ENCODE measurements around the gene KRTAP1-5. TPM values are rescaled to one million over a fixed set of nuclear protein-coding genes. Genes with fewer than 3 reads are reported as not detected.

KRTAP1-5 gene
- total and polyA plus RNA-seq, 2 donors (not counting 1 experiment from before 2014, with no cell fraction given) = not detected

DNA sequence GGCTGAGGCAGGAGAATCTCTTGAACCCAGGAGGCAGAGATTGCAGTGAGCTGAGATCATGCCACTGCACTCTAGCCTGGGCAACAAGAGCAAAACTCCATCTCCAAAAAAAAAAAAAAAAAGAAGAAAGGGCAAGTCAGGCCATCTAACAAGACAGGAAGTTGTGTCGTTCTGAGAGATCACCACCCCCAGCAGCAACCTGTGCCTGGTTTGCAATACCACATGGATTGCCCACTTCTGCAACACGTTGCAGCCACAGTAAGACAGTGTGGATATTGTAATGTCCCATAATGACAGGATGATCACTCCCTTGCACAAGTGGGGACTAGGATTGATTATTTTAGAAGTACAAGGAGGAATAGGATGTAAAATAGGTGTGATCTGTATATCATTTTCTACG, 42.0 kb upstream of the KRTAP1-5 start:
- ChIA-PET POLR2A (no interaction called here), CTCF (no interaction called here)
- no peak overlapping the region for H3K4me3 Mint-ChIP-seq

GRCh38 chr17:41067281-41067680, 40.3 kb upstream of the KRTAP1-5 start:
- DNase-seq (no peak), ATAC-seq (ENCODE audit: low read depth) (no peak)
- POLR2A ChIA-PET = no interaction called here
- no peak overlapping the region for H3K27ac ChIP-seq (ENCODE audit: low read length in 2 of 2)
- H3K4me1 ChIP-seq (ENCODE audit: control insufficient read depth in 2 of 2, insufficient read depth in 2 of 2, low read length in 2 of 2) = no peaks in the 10 kb centered on the region
- H3K36me3 ChIP-seq (replicated peaks in 1 of 2; ENCODE audit: control extremely low read depth in 1 of 2, control insufficient read depth in 1 of 2, extremely low read depth in 1 of 2, insufficient read depth in 2 of 2, low read length in 1 of 2) = no peaks in the 10 kb centered on the region
- H3K4me1 Mint-ChIP-seq = no peaks in the 10 kb centered on the region
- no peak overlapping the region for H3K27ac Mint-ChIP-seq
- no peak overlapping the region for H3K4me2 ChIP-seq (replicated peaks; ENCODE audit: low read depth, low read length, poor library complexity, severe bottlenecking)
- no peaks in the 10 kb centered on the region for H3K9me3 ChIP-seq (ENCODE audit: control extremely low read depth in 1 of 3, control insufficient read depth in 2 of 3, insufficient read depth in 1 of 3, low read length in 2 of 3)
- peaks cover 14% of the 10 kb centered on the region for H3K27me3 Mint-ChIP-seq
- peaks cover 0 to 4% (median 0%) of the 10 kb centered on the region in 4 experiments for H3K27me3 ChIP-seq (replicated peaks in 1 of 4; ENCODE audit: control extremely low read depth in 1 of 4, control insufficient read depth in 3 of 4, insufficient read depth in 4 of 4, low read length in 3 of 4)
- no peak overlapping the region for H3K4me3 ChIP-seq (ENCODE audit: control extremely low read depth in 1 of 5, extremely low read depth in 1 of 5, insufficient read depth in 1 of 5, low read depth in 2 of 5, low read length in 4 of 5)
- H3K9me3 Mint-ChIP-seq (ENCODE audit: insufficient read depth) = no peaks in the 10 kb centered on the region
- no peak overlapping the region for H2AFZ ChIP-seq (ENCODE audit: insufficient read depth, low read depth, low read length, poor library complexity, severe bottlenecking)
- no peak overlapping the region for H3K4me3 Mint-ChIP-seq
- H3K9ac ChIP-seq (ENCODE audit: low read length) = no peak overlapping the region
- H3K79me2 ChIP-seq (ENCODE audit: control insufficient read depth, insufficient read depth, low read length) = no peaks in the 10 kb centered on the region
- TF ChIP-seq, protein P1, sequence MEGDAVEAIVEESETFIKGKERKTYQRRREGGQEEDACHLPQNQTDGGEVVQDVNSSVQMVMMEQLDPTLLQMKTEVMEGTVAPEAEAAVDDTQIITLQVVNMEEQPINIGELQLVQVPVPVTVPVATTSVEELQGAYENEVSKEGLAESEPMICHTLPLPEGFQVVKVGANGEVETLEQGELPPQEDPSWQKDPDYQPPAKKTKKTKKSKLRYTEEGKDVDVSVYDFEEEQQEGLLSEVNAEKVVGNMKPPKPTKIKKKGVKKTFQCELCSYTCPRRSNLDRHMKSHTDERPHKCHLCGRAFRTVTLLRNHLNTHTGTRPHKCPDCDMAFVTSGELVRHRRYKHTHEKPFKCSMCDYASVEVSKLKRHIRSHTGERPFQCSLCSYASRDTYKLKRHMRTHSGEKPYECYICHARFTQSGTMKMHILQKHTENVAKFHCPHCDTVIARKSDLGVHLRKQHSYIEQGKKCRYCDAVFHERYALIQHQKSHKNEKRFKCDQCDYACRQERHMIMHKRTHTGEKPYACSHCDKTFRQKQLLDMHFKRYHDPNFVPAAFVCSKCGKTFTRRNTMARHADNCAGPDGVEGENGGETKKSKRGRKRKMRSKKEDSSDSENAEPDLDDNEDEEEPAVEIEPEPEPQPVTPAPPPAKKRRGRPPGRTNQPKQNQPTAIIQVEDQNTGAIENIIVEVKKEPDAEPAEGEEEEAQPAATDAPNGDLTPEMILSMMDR (IDR thresholded peaks at IDR 0.05) = no peak
- TF ChIP-seq EZH2 (IDR thresholded peaks at IDR 0.05; ENCODE audit: borderline replicate concordance, insufficient read depth, low read depth, low read length, poor library complexity, severe bottlenecking) = no peak
- H4K20me1 ChIP-seq (ENCODE audit: control insufficient read depth, insufficient read depth, low read length, poor library complexity, severe bottlenecking) = no peaks in the 10 kb centered on the region
- intact Hi-C loops (cut with micrococcal nuclease) = no loop called here
- CTCF ChIA-PET = no interaction called here

More for the DNA sequence above, 42.0 kb upstream of the KRTAP1-5 start:
- no peak overlapping the region for H2AFZ ChIP-seq (ENCODE audit: insufficient read depth, low read depth, low read length, poor library complexity, severe bottlenecking)
- H3K27ac ChIP-seq (ENCODE audit: low read length in 2 of 2) = no peak overlapping the region
- no peaks in the 10 kb centered on the region for H3K9me3 ChIP-seq (ENCODE audit: control extremely low read depth in 1 of 3, control insufficient read depth in 2 of 3, insufficient read depth in 1 of 3, low read length in 2 of 3)
- no peaks in the 10 kb centered on the region for H3K27me3 ChIP-seq (replicated peaks in 1 of 4; ENCODE audit: control extremely low read depth in 1 of 4, control insufficient read depth in 3 of 4, insufficient read depth in 4 of 4, low read length in 3 of 4)
- no peaks in the 10 kb centered on the region for H3K36me3 ChIP-seq (replicated peaks in 1 of 2; ENCODE audit: control extremely low read depth in 1 of 2, control insufficient read depth in 1 of 2, extremely low read depth in 1 of 2, insufficient read depth in 2 of 2, low read length in 1 of 2)
- DNase-seq (no peak), ATAC-seq (ENCODE audit: low read depth) (no peak)
- no peak for TF ChIP-seq EZH2 (IDR thresholded peaks at IDR 0.05; ENCODE audit: borderline replicate concordance, insufficient read depth, low read depth, low read length, poor library complexity, severe bottlenecking)
- TF ChIP-seq, protein P1 (IDR thresholded peaks at IDR 0.05) = no peak
- H4K20me1 ChIP-seq (ENCODE audit: control insufficient read depth, insufficient read depth, low read length, poor library complexity, severe bottlenecking) = no peaks in the 10 kb centered on the region
- peaks cover 12% of the 10 kb centered on the region for H3K27me3 Mint-ChIP-seq
- no peaks in the 10 kb centered on the region for H3K4me1 Mint-ChIP-seq
- no peaks in the 10 kb centered on the region for H3K9me3 Mint-ChIP-seq (ENCODE audit: insufficient read depth)
- H3K27ac Mint-ChIP-seq = no peak overlapping the region
- intact Hi-C loops (cut with micrococcal nuclease) = no loop called here
- no peaks in the 10 kb centered on the region for H3K79me2 ChIP-seq (ENCODE audit: control insufficient read depth, insufficient read depth, low read length)
- no peak overlapping the region for H3K9ac ChIP-seq (ENCODE audit: low read length)
- H3K4me1 ChIP-seq (ENCODE audit: control insufficient read depth in 2 of 2, insufficient read depth in 2 of 2, low read length in 2 of 2) = no peaks in the 10 kb centered on the region
- 100% methylated on average over 1 of the region's 3 CpGs for WGBS (ENCODE audit: insufficient coverage)
- H3K4me3 ChIP-seq (ENCODE audit: control extremely low read depth in 1 of 5, extremely low read depth in 1 of 5, insufficient read depth in 1 of 5, low read depth in 2 of 5, low read length in 4 of 5) = no peak overlapping the region
- no peak overlapping the region for H3K4me2 ChIP-seq (replicated peaks; ENCODE audit: low read depth, low read length, poor library complexity, severe bottlenecking)

All from B cell (primary cell).